Measurements from ENCODE around the gene RNF135. TPM values are rescaled to one million over a fixed set of nuclear protein-coding genes. Genes with fewer than 3 reads are reported as not detected.

RNF135 gene
- total RNA-seq, 1 experiment from 2014 or later, result 8.0 TPM

GRCh38 chr17:31002047-31002446 is 31.2 kb downstream of the RNF135 start:
- Histone ChIP-seq H4K8ac (replicated peaks; ENCODE audit: insufficient read length, low read depth, low read length) (no peak overlapping the region), H3K23ac (ENCODE audit: insufficient read length, low read depth, low read length) (no peak overlapping the region), H3K14ac (ENCODE audit: insufficient read depth, low read length) (no peak overlapping the region), H2AK5ac (ENCODE audit: insufficient read length, low read length) (no peak overlapping the region), H3T11ph (ENCODE audit: low read length) (no peak overlapping the region), H3K23me2 (ENCODE audit: insufficient read length, low read depth, low read length, poor library complexity, severe bottlenecking) (no peaks in the 10 kb centered on the region), H4K5ac (ENCODE audit: insufficient read length, low read depth, low read length) (no peak overlapping the region), H3K4me1 (ENCODE audit: insufficient read depth, low read length) (no peaks in the 10 kb centered on the region; the same call in 1 of the 2 replicates), H3K79me2 (ENCODE audit: insufficient read depth, low read length) (no peaks in the 10 kb centered on the region), H3K27me3 (ENCODE audit: insufficient read depth, low read length) (no peaks in the 10 kb centered on the region), H3K79me1 (ENCODE audit: insufficient read depth, low read depth, low read length, poor library complexity, severe bottlenecking) (no peaks in the 10 kb centered on the region), H4K91ac (ENCODE audit: insufficient read length, low read depth, low read length) (no peak overlapping the region), H3K4ac (ENCODE audit: low read depth, low read length) (no peak overlapping the region), H3K4me2 (ENCODE audit: insufficient read depth, insufficient read length, low read length) (no peak overlapping the region), H4K20me1 (ENCODE audit: control insufficient read depth, insufficient read depth, insufficient read length) (no peaks in the 10 kb centered on the region), H3K18ac (ENCODE audit: insufficient read length, low read depth, low read length) (no peak overlapping the region), H3K9ac (ENCODE audit: extremely low read depth, insufficient read length, low read length) (no peak overlapping the region), H2BK120ac (ENCODE audit: low read depth, low read length, poor library complexity, severe bottlenecking) (no peak overlapping the region), H2AFZ (ENCODE audit: low read length) (no peak overlapping the region), H2BK20ac (ENCODE audit: low read depth, low read length, poor library complexity, severe bottlenecking) (no peak overlapping the region), H2BK12ac (ENCODE audit: insufficient read length, low read depth, low read length) (no peak overlapping the region), H3K9me3 (ENCODE audit: control insufficient read depth, low read depth, low read length) (no peaks in the 10 kb centered on the region), H3K56ac (ENCODE audit: insufficient read length, low read depth, low read length) (no peak overlapping the region), H3K27ac (ENCODE audit: insufficient read length, low read depth, low read length) (no peak overlapping the region), H2BK5ac (ENCODE audit: insufficient read length, low read length) (no peak overlapping the region), H2BK15ac (ENCODE audit: low read depth, low read length) (no peak overlapping the region)
- peaks cover 3% of the 10 kb centered on the region for H3K27me3 Mint-ChIP-seq (ENCODE audit: low read depth)
- no peak overlapping the region for H3K4me3 Mint-ChIP-seq
- H3K27ac Mint-ChIP-seq, result no peak overlapping the region
- no peaks in the 10 kb centered on the region for H3K4me1 Mint-ChIP-seq
- TF ChIP-seq CTCF (conservative IDR thresholded peaks at IDR 0.05), result no peak
- no CpG with 5 or more reads among the region's 7 CpGs for WGBS (ENCODE audit: extremely low coverage, insufficient read length, low lambda C conversion rate)
- no peak for DNase-seq
- peaks cover 4 to 23% (median 20%) of the 10 kb centered on the region in 3 experiments; a peak in 5 of 7 replicates for H3K36me3 Mint-ChIP-seq (ENCODE audit: insufficient read depth in 1 of 3, low read depth in 3 of 3)
- H3K9me3 Mint-ChIP-seq, result no peaks in the 10 kb centered on the region; a peak in 2 of 5 replicates
